Suprapubic skin (tissue), 3 donors: Measurements from ENCODE around the gene RDX.

Experiments
- POLR2A ChIP-seq, 2 donors: fragments of 450-650 bp; IDR thresholded peaks; one replicate each; pipeline ENCODE4 v1.6.1; 2017; ENCODE audit warnings: antibody characterized with exemption in 2 of 2, mild to moderate bottlenecking in 2 of 2, moderate library complexity in 2 of 2
- TF ChIP-seq, protein P1 (sequence below), 2 donors: fragments of 200-600 bp in 1 of 2; fragments of 450-650 bp in 1 of 2; sonication (generic) in 1 of 2; IDR thresholded peaks; one replicate each; pipeline ENCODE4 v1.5.1; 2016 to 2019; ENCODE audit warnings: antibody characterized with exemption in 2 of 2, mild to moderate bottlenecking in 1 of 2, moderate library complexity in 1 of 2

GRCh38 chr11:110219006-110219785, 77.2 kb downstream of the RDX start:
- TF ChIP-seq, protein P1, sequence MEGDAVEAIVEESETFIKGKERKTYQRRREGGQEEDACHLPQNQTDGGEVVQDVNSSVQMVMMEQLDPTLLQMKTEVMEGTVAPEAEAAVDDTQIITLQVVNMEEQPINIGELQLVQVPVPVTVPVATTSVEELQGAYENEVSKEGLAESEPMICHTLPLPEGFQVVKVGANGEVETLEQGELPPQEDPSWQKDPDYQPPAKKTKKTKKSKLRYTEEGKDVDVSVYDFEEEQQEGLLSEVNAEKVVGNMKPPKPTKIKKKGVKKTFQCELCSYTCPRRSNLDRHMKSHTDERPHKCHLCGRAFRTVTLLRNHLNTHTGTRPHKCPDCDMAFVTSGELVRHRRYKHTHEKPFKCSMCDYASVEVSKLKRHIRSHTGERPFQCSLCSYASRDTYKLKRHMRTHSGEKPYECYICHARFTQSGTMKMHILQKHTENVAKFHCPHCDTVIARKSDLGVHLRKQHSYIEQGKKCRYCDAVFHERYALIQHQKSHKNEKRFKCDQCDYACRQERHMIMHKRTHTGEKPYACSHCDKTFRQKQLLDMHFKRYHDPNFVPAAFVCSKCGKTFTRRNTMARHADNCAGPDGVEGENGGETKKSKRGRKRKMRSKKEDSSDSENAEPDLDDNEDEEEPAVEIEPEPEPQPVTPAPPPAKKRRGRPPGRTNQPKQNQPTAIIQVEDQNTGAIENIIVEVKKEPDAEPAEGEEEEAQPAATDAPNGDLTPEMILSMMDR (IDR thresholded peaks at IDR 0.05) = no peak
- TF ChIP-seq POLR2A (IDR thresholded peaks at IDR 0.05) = no peak
